ENCODE results near the gene MYOCOS. TPM values are rescaled to one million over a fixed set of nuclear protein-coding genes. Genes with fewer than 3 reads are reported as not detected.

Gene MYOCOS
- total RNA-seq, 1 donor from 2014 or later: not detected

GRCh38 chr1:171663036-171663853 lies 41.2 kb downstream of the MYOCOS start:
- no peak for DNase-seq (ENCODE audit: low spot score)

- no peak for DNase-seq (ENCODE audit: low spot score)
These were observed 42.0 kb downstream of the MYOCOS start for GRCh38 chr1:171663854-171664575.

GRCh38 chr1:171664976-171665375 lies 42.9 kb downstream of the MYOCOS start:
- no peak for DNase-seq (ENCODE audit: low spot score)

GRCh38 chr1:171666114-171666769 lies 44.2 kb downstream of the MYOCOS start:
- no peak for DNase-seq (ENCODE audit: low spot score)

- DNase-seq (ENCODE audit: low spot score): no peak
These were observed 46.3 kb downstream of the MYOCOS start for GRCh38 chr1:171668372-171668771.

GRCh38 chr1:171670739-171671138 lies 48.7 kb downstream of the MYOCOS start:
- DNase-seq (ENCODE audit: low spot score): no peak

GRCh38 chr1:171674431-171675405 lies 52.7 kb downstream of the MYOCOS start:
- DNase-seq (ENCODE audit: low spot score): no peak

Other genes with a start within 250 kb of the MYOCOS start
- 134 TPM for gene PRRC2C, start 136.7 kb upstream of the MYOCOS start, total RNA-seq
- gene MYOC, start 30.4 kb downstream of the MYOCOS start, total RNA-seq: 2.4 TPM
- gene VAMP4, start 119.8 kb downstream of the MYOCOS start, total RNA-seq: 14.2 TPM
- 25.6 TPM for gene METTL13, start 159.4 kb downstream of the MYOCOS start, total RNA-seq
- gene DNM3, start 219.3 kb downstream of the MYOCOS start, total RNA-seq: 2.8 TPM